GM21526 (cell line): Measurements from ENCODE around the gene ZFP91.
A peak's percentile ranks its signal among the peaks of the same experiment; 100 is the strongest.

Experiments used
- ATAC-seq: cut with Tn5 transposase; IDR thresholded peaks from one replicate; pipeline ENCODE4 v1.9.1; 2021; ENCODE audit warnings: moderate library complexity; ENCODE audit not compliant: unreplicated experiment, low FRiP score

The ZFP91 gene

DNA sequence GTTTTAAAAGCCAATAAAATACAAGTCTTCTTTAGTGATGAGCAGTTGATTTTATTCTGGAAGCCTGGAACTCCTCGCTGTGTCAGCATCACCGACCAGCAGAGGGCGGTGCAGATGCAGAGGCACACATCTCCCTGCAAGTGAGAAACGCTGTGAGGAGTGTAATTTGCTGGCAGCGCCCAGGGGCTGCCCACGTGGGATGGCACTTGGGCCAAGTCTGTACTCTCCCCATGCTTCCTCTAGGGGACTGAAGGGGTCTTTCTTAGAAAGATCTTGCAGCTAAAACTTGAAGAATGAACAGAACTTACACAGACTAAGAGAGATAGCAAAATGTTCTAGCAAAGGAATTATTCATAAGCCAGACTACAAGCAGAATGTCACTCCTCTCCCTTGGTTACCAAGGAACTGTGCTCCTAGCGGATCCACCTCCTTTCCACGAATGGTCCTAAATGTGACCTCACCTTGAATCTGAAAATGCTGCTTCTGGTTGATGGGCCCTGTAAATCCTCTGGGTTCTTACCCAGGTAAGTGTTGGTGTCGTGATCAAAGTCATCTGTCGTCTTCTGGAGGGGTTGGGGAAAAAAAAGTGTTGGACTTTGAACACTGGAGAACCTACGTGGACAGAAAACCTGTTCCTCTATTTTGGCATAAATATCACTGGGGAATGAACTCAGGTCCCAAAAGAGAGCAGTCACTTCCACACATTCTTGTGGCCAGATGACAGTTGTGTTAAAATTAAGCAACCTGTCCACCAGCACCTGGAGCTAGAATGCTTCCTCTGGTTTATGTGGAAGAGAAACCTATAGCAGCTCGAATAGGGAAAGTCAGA is 75.4 kb downstream of the ZFP91 start:
- ATAC-seq: peak; percentile 86

DNA sequence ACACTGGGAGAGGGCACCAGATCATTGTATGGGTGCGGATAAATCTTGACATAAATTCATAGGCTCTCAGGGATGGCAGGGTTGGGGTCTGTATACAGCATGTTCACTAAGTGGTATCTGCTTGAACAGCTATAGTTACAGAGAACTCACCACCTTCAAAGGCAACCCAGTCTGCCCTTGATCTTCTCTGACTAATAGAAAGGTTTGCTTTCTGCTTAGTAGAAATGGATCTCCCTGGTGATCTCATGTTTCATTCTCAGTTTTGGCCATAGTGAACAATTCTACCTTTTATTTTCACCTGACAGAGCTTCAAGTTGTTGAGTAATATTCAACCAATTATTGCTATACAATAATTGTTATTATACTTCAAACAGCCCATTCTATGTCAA is 76.0 kb downstream of the ZFP91 start:
- ATAC-seq: no peak

DNA sequence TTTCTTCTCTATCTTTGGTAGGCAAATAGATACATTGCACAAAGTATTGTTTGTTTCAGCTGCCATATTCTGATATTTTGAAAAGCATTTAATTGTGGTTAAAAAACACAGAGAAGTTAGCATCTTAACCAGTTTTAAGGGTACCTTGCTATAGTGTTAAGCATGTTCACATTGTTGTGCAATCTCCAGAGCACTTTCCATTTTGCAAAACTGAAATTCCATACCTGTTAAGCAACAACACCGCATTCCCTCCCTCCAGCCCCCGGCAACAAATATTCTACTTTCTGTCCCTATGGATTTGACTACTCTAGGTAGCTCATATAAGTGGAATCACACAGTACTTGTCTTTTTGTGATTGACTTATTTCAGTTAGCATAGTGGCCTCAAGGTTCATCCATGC is 77.5 kb downstream of the ZFP91 start:
- ATAC-seq: no peak

- no peak for ATAC-seq
These were observed 79.8 kb downstream of the ZFP91 start for GRCh38 chr11:58658623-58659022.

DNA sequence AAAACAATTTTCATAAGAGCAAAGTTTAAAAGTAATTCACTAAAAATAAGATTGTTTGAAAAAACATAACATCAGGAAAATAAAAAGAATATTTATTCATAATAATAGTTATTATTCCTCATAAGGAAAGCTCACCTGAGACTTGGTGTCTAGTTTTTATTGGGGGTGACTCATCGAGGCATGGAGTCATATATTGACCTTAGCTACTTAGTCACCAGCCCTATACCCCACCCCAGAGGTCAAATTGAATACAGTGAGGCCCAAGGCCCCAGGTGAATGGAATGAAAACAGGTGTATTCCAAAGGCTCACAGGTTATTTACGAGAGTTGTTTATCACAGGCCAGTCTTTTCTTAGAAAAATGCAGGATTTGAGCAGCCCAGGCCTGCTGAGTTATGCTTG is 80.5 kb downstream of the ZFP91 start:
- no peak for ATAC-seq

DNA sequence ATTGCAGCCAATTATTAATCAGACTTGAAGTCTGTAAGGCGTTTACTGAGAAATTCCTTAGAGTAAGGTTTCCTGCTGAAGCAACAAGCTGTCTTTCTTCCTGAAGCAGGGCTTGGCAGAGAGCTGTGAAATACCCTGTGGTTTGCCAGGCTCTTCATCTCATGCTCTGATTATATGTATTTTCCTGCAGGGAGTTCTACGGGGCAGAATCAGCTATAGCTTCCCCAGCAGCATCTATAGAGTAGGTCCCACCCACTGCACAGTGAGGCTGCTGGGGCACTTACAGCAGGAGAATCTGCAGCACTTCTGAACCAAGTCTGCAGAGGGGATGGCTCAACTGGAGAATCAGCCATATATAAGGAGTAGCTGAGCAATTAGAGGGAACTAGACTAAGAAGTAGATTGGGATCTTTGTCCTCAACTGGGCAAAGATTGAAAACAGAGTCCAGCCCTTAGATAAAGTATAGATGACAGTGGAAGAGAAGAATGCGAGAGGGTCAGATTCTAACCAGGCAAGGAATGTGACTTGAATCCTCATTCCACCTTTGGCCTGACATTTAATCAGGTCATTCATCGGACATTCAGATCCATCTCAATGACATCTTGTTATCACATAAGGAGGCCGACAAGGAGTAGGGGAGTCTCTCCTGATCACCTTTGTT is 81.2 kb downstream of the ZFP91 start:
- no peak for ATAC-seq
